NCI-H1048 (cell line): Measurements from ENCODE around the gene SEPTIN1.
"Not testable (repeated sequence)": the region's sequence is repeated elsewhere in the genome, so short reads cannot be mapped to it uniquely, and the experiment has no call there.

Experiments
- DNase-seq: peaks from one replicate; lab custom pipeline; 2025; lab: John Stamatoyannopoulos, UW

Gene SEPTIN1

GRCh38 chr16:30341971-30342370 is 40.4 kb downstream of the SEPTIN1 start:
- not testable (repeated sequence) for DNase-seq

GRCh38 chr16:30340621-30341020 is 41.7 kb downstream of the SEPTIN1 start:
- DNase-seq = no peak

GRCh38 chr16:30338715-30339114 is 43.6 kb downstream of the SEPTIN1 start:
- DNase-seq = not testable (repeated sequence)

- not testable (repeated sequence) for DNase-seq
Observed at GRCh38 chr16:30337964-30338357, 44.4 kb downstream of the SEPTIN1 start.

GRCh38 chr16:30335598-30336474 is 46.5 kb downstream of the SEPTIN1 start:
- DNase-seq = no peak

GRCh38 chr16:30335028-30335597 is 47.2 kb downstream of the SEPTIN1 start:
- not testable (repeated sequence) for DNase-seq

- DNase-seq = not testable (repeated sequence)
Observed at GRCh38 chr16:30334473-30334989, 47.8 kb downstream of the SEPTIN1 start.
